ENCODE measurements around the gene ATP1B1.

DNA sequence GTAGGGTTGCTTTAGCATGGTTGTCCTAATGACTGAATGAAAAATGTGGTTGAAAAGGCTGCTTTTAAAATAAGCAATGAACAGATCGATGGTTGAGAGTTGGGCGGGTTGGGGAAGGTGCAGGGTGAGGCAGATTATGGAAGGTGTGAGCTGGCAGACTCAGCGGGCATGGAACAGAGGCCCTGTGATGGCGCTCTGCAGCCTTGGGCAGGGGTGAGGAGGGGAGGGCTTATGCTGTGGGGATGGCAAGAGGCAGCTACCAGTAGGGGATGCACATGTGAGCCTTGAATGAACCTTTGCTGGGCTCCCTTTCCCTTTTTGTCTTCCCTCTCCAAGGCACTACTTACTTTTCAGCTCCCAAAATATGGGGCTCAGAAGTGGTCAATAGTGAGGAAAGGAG lies 30.9 kb downstream of the ATP1B1 start:
- TF ChIP-seq EZH2phosphoT487 (IDR thresholded peaks at IDR 0.05; ENCODE audit: borderline replicate concordance) (no peak), EZH2 (IDR thresholded peaks at IDR 0.05) (no peak), ZFX (IDR thresholded peaks at IDR 0.05) (no peak), YY1 (IDR thresholded peaks at IDR 0.05; ENCODE audit: extremely low read depth, insufficient replicate concordance, low read depth, low read length) (no peak), ELF1 (IDR thresholded peaks at IDR 0.05; ENCODE audit: borderline replicate concordance, low read depth) (no peak), SP1 (IDR thresholded peaks at IDR 0.05; ENCODE audit: low read depth) (no peak), POLR2A (IDR thresholded peaks at IDR 0.05; ENCODE audit: borderline replicate concordance, extremely low read depth, insufficient read depth, insufficient read length) (no peak), JUND (IDR thresholded peaks at IDR 0.05) (no peak), RAD21 (IDR thresholded peaks at IDR 0.05; ENCODE audit: low read depth) (no peak)
- TF ChIP-seq, protein P1, sequence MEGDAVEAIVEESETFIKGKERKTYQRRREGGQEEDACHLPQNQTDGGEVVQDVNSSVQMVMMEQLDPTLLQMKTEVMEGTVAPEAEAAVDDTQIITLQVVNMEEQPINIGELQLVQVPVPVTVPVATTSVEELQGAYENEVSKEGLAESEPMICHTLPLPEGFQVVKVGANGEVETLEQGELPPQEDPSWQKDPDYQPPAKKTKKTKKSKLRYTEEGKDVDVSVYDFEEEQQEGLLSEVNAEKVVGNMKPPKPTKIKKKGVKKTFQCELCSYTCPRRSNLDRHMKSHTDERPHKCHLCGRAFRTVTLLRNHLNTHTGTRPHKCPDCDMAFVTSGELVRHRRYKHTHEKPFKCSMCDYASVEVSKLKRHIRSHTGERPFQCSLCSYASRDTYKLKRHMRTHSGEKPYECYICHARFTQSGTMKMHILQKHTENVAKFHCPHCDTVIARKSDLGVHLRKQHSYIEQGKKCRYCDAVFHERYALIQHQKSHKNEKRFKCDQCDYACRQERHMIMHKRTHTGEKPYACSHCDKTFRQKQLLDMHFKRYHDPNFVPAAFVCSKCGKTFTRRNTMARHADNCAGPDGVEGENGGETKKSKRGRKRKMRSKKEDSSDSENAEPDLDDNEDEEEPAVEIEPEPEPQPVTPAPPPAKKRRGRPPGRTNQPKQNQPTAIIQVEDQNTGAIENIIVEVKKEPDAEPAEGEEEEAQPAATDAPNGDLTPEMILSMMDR (IDR thresholded peaks at IDR 0.05 in 2 of 3, conservative IDR thresholded peaks at IDR 0.05 in 1 of 3; ENCODE audit: borderline replicate concordance in 1 of 3, insufficient read depth in 1 of 3, low read depth in 2 of 3, low read length in 2 of 3): no peak
- TF ChIP-seq, protein P2, sequence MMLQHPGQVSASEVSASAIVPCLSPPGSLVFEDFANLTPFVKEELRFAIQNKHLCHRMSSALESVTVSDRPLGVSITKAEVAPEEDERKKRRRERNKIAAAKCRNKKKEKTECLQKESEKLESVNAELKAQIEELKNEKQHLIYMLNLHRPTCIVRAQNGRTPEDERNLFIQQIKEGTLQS (IDR thresholded peaks at IDR 0.05): no peak
- TF ChIP-seq, protein P3, sequence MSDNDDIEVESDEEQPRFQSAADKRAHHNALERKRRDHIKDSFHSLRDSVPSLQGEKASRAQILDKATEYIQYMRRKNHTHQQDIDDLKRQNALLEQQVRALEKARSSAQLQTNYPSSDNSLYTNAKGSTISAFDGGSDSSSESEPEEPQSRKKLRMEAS (IDR thresholded peaks at IDR 0.05): no peak
